GM13977 (cell line): ENCODE results near the gene RNF217.

ENCODE experiments used
- DNase-seq: peaks from one replicate; pipeline ENCODE4 v3.0.0; 2012; ENCODE audit warnings: low spot score
- in situ Hi-C: fragments of 300-500 bp; cut with MboI; formaldehyde crosslinking; loops from one replicate; pipeline ENCODE4 v1.12.0; 2022; ENCODE audit warnings: low sequenced_read_pairs, low pct_unique_long_range_greater_than_20kb, mixed read lengths, inconsistent platforms; ENCODE audit not compliant: unreplicated experiment
- TF ChIP-seq, protein P1 (sequence below): IDR thresholded peaks from 2 replicates; pipeline ENCODE4 v1.5.1; 2012; ENCODE audit warnings: mild to moderate bottlenecking, control low read depth; ENCODE audit not compliant: insufficient read depth; ENCODE audit errors: extremely low read depth, missing control alignments

Gene RNF217

DNA sequence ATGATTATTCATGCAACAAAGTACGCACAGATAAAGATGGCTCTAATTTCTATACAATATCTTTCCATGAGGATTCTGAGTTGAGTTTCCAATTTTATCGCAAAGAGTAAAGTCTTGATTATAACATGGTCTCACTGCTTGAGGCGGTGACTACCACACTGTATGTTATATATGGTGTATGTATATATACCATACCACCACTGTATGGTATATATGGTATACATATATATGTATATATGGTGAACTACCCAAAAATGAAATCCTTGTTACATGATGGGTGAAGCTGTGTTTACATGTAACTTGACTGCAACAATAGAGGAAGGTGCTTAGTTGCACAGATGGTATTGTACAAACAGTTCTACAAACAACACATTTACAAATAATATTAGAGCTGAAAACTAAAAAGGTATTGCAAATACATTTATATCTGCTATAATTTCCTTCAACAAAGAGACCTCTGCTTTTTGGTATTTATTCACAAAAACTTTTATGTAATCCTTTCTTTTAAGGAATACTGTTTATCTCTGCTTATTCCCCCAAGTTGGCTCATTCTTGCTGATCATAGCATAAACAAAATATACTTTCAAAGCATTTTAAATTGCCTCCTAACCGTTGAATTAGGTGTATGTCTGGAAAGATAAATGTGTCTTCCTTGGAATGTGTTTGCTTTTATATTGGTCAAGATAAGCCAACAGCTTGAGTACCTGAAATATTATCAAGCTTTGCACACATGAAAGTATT, 113.7 kb downstream of the RNF217 start:
- TF ChIP-seq, protein P1, sequence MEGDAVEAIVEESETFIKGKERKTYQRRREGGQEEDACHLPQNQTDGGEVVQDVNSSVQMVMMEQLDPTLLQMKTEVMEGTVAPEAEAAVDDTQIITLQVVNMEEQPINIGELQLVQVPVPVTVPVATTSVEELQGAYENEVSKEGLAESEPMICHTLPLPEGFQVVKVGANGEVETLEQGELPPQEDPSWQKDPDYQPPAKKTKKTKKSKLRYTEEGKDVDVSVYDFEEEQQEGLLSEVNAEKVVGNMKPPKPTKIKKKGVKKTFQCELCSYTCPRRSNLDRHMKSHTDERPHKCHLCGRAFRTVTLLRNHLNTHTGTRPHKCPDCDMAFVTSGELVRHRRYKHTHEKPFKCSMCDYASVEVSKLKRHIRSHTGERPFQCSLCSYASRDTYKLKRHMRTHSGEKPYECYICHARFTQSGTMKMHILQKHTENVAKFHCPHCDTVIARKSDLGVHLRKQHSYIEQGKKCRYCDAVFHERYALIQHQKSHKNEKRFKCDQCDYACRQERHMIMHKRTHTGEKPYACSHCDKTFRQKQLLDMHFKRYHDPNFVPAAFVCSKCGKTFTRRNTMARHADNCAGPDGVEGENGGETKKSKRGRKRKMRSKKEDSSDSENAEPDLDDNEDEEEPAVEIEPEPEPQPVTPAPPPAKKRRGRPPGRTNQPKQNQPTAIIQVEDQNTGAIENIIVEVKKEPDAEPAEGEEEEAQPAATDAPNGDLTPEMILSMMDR: no peak
- no peak for DNase-seq
- in situ Hi-C loops: no loop called here

DNA sequence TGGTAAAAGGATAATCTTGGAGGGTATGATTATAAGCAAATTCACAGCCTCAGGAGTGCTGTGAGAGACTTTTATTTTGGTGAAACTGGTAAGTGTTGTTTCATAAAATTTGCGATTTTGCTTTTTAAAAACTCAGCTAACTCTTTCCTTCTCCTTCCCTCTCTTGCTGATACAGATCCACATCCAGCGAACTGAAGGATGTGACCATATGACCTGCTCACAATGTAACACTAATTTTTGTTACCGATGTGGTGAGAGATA, 114.2 kb downstream of the RNF217 start:
- TF ChIP-seq, protein P1: no peak
- DNase-seq: no peak
- in situ Hi-C loops: no loop called here

DNA sequence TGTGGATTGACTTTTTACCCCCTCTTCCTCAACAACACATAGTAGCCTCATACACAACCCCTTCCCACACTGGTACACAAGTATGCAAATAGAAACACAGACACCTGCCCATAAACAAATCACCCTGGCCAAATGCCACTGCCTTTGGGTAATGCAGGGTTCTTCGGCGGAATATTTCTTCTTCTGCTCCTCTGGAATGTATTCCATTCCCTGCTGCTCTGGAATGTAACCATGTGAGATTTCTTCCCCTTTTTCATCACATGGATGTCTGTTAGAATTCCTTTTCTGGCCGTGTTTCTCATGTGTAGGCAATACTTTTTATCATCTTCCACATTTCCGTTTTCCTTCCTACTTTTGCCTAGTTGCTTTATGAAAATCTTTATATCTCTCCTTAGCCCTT, 115.2 kb downstream of the RNF217 start:
- in situ Hi-C loops: no loop called here
- no peak for DNase-seq
- TF ChIP-seq, protein P1: no peak

DNA sequence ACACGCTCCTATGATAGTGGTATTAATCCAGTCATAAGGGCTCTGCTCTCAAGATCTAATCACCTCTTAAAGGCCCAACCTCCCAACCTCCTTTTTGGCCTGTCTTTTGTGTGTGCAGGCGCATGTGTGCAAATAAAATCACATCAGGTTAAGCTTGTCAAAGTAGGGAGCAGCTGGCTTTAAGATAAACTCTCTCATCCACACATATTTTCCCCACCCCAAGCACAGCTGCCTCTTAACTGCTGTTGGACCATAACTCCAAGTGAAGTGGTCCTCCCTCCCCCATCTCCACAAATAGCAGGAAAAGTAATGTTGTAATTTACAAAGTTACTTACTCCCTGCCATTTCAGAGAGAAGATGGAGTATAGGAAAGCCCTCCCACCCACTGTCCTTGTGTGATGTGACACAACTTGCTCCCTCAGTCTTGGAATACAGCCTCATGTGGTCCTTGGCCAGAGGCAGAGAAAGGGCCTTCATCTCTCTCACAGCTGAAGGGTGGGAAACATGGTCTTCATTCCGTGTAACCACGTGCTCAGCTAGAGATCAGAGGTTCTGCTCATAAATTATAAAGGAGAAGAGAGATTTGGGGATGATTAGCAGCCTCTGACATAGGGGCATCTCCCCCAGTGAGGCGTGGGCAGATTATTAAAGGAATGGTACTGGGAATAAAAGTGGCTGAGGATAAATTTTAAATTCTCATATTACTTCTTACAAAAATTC, 116.5 kb downstream of the RNF217 start:
- DNase-seq: no peak
- TF ChIP-seq, protein P1: no peak
- in situ Hi-C loops: no loop called here

DNA sequence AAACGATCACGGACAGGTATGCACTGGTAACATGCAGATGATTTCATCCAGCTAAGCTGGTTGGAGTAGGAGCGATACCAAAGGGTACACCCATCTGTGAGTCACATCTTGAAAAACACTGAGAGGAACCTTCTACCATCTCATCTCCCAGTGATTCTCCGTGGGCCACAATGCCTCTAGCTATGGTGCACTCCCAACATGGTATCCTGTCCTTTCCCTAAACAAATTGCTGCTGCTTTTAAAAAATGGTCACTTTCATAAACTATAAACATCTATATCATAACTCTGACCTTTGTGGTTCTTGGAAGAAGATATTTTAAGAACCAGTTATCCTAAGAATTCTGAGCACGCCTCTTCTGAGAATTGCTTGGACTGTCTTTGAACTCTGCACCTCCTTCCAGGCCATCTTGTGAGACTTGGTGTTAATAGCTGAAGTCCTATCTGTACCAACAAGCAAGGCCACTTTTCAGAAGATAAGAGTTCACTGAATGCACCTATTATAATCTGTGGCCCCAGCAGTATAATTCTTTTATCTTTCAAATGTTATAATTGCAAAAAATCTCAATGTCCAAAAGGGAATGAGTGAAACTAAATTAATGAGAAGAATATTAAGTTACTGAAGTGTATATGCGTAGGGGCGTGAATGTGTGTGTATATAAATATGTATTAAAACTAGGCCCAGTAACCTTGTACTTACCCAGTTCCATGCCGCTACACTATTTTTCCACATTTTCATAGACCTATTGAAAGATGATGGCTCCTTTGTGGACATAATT, 120.9 kb downstream of the RNF217 start:
- TF ChIP-seq, protein P1: no peak
- in situ Hi-C loops: no loop called here
- no peak for DNase-seq

DNA sequence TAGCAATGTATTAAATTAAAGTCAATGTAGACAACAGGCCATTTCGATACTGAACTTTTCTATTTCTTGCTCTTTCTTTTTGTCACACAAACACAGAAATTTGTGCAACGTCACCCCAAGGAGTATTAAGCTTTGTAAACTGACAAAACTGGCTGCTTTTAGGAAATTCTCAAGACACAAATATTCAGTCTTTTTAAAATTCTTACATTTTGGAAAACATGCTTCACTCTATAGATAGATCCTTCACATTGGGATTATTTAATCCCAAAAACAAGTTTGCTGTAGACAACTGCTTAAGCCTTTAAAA, 121.4 kb downstream of the RNF217 start:
- TF ChIP-seq, protein P1: no peak
- DNase-seq: no peak
- in situ Hi-C loops: no loop called here
